H1 (cell line): ENCODE data around the gene SLC25A11. TPM values are rescaled to one million over a fixed set of nuclear protein-coding genes. Genes with fewer than 3 reads are reported as not detected.
"Not testable (repeated sequence)": the region's sequence is repeated elsewhere in the genome, so short reads cannot be mapped to it uniquely, and the experiment has no call there.

ENCODE experiments used
- CTCF ChIA-PET: fragments of 300-600 bp; sonication (Branson Sonifier 250); formaldehyde crosslinking; loops from one replicate; lab custom pipeline; 2021; ENCODE audit not compliant: partially characterized antibody; lab: Charles Lee
- POLR2A ChIA-PET: fragments of 300-600 bp; sonication (Branson Sonifier 250); formaldehyde crosslinking; loops from one replicate; lab custom pipeline; 2021; ENCODE audit warnings: inconsistent platforms; ENCODE audit not compliant: partially characterized antibody; lab: Charles Lee
- DNase-seq, 2 experiments: peaks; one replicate each; pipeline versions ENCODE4 v3.0.0 to v3.0.0-alpha.2; 2010 to 2022; ENCODE audit warnings: low spot score in 2 of 2, low read depth in 1 of 2, mixed read lengths in 1 of 2
- FAIRE-seq: peaks from 2 replicates; lab custom pipeline; 2011; peaks lifted over from hg19 to GRCh38; lab: Jason Lieb, UNC
- H2AFZ ChIP-seq: 2 replicates; pipeline ENCODE4 v1.8.1; 2012; ENCODE audit warnings: low read length, inconsistent platforms
- H2AK5ac ChIP-seq: 2 replicates; pipeline ENCODE4 v1.6.1; 2013; ENCODE audit warnings: low read depth, low read length
- H2BK120ac ChIP-seq: replicated peaks from 2 replicates; pipeline ENCODE3; 2013; ENCODE audit warnings: low read depth, low read length, inconsistent platforms
- H2BK12ac ChIP-seq: 2 replicates; pipeline ENCODE4 v1.6.1; 2013; ENCODE audit warnings: low read depth, low read length
- H2BK15ac ChIP-seq: 2 replicates; pipeline ENCODE4 v1.6.1; 2013; ENCODE audit warnings: low read length
- H2BK20ac ChIP-seq: 2 replicates; pipeline ENCODE4 v1.6.1; 2013; ENCODE audit warnings: low read length
- H2BK5ac ChIP-seq: 2 replicates; pipeline ENCODE4 v1.6.1; 2013; ENCODE audit warnings: low read depth, low read length
- H3K14ac ChIP-seq: 2 replicates; pipeline ENCODE4 v1.6.1; 2013; ENCODE audit warnings: inconsistent platforms; ENCODE audit not compliant: insufficient read length
- H3K18ac ChIP-seq: 2 replicates; pipeline ENCODE4 v1.6.1; 2013; ENCODE audit warnings: low read length; ENCODE audit errors: extremely low read depth
- H3K23ac ChIP-seq: 2 replicates; pipeline ENCODE4 v1.6.1; 2013; ENCODE audit warnings: inconsistent platforms; ENCODE audit not compliant: insufficient read length
- H3K23me2 ChIP-seq: 2 replicates; pipeline ENCODE4 v1.6.1; 2013; ENCODE audit warnings: low read depth, low read length
- H3K27ac ChIP-seq: 2 replicates; pipeline ENCODE4 v1.6.1; 2011; ENCODE audit warnings: low read depth, low read length, inconsistent platforms
- H3K27me3 ChIP-seq, 4 experiments: replicated peaks in 1 of 4; 1 replicate in 1 of 4; 2 replicates in 3 of 4; pipeline versions ENCODE4 v1.6.1 to v1.8.1; 2011 to 2013; ENCODE audit warnings: low read length in 3 of 4, mild to moderate bottlenecking in 3 of 4, inconsistent platforms in 2 of 4, mixed read lengths in 2 of 4, moderate library complexity in 1 of 4; ENCODE audit not compliant: control insufficient read depth in 3 of 4, insufficient read depth in 3 of 4; ENCODE audit errors: extremely low read depth in 1 of 4
- H3K36me3 ChIP-seq, 4 experiments: 2 replicates each; pipeline versions ENCODE4 v1.6.1 to v1.8.1; 2011 to 2013; ENCODE audit warnings: mild to moderate bottlenecking in 4 of 4, low read length in 3 of 4, moderate library complexity in 2 of 4, control low read depth in 1 of 4, inconsistent platforms in 1 of 4; ENCODE audit not compliant: insufficient read depth in 4 of 4, control insufficient read depth in 2 of 4
- H3K4ac ChIP-seq: replicated peaks from 2 replicates; pipeline ENCODE3; 2013; ENCODE audit warnings: low read length, low read depth, mixed read lengths, inconsistent platforms; ENCODE audit not compliant: insufficient read length
- H3K4me1 ChIP-seq, 4 experiments: replicated peaks in 1 of 4; 1 replicate in 1 of 4; 2 replicates in 3 of 4; pipeline versions ENCODE4 v1.6.1 to v1.8.1; 2011 to 2013; ENCODE audit warnings: low read length in 3 of 4, inconsistent platforms in 2 of 4, mixed read lengths in 1 of 4; ENCODE audit not compliant: insufficient read depth in 4 of 4, control insufficient read depth in 3 of 4
- H3K4me2 ChIP-seq, 2 experiments: 2 replicates each; pipeline versions ENCODE4 v1.6.1 to v1.8.1; 2011 to 2013; ENCODE audit warnings: low read depth in 2 of 2, low read length in 2 of 2, control low read depth in 1 of 2, inconsistent platforms in 1 of 2, mild to moderate bottlenecking in 1 of 2; ENCODE audit not compliant: insufficient read depth in 1 of 2
- H3K4me3 ChIP-seq, 4 experiments: fragments of 200-600, 300-600 bp in 1 of 4; sonication (generic), shearing (Covaris generic), sonication (Bioruptor Twin) in 1 of 4; 2 replicates each; pipeline versions ENCODE4 v1.5.1 to v1.8.1; 2011 to 2016; ENCODE audit warnings: low read length in 4 of 4, low read depth in 3 of 4, control low read depth in 2 of 4, inconsistent platforms in 2 of 4, mild to moderate bottlenecking in 2 of 4, mixed read lengths in 1 of 4, moderate library complexity in 1 of 4; ENCODE audit not compliant: insufficient read depth in 2 of 4; ENCODE audit errors: extremely low read depth in 1 of 4
- H3K56ac ChIP-seq: replicated peaks from 2 replicates; pipeline ENCODE3; 2013; ENCODE audit warnings: low read depth, mild to moderate bottlenecking, mixed read lengths, low read length, inconsistent platforms; ENCODE audit not compliant: insufficient read length
- H3K79me1 ChIP-seq: 2 replicates; pipeline ENCODE4 v1.6.1; 2013; ENCODE audit warnings: low read depth, low read length, control low read depth
- H3K79me2 ChIP-seq, 2 experiments: 2 replicates each; pipeline versions ENCODE4 v1.6.1 to v1.8.1; 2012 to 2013; ENCODE audit warnings: low read length in 2 of 2, mild to moderate bottlenecking in 2 of 2, inconsistent platforms in 1 of 2; ENCODE audit not compliant: insufficient read depth in 2 of 2, control insufficient read depth in 1 of 2
- H3K9ac ChIP-seq, 4 experiments: replicated peaks in 1 of 4; 1 replicate in 1 of 4; 2 replicates in 3 of 4; pipeline versions ENCODE4 v1.6.1 to v1.8.1; 2011 to 2013; ENCODE audit warnings: low read depth in 3 of 4, low read length in 3 of 4, control low read depth in 2 of 4, mild to moderate bottlenecking in 2 of 4, moderate library complexity in 2 of 4, inconsistent platforms in 1 of 4; ENCODE audit errors: extremely low read depth in 1 of 4
- H3K9me3 ChIP-seq, 2 experiments: 2 replicates each; pipeline versions ENCODE4 v1.6.1 to v1.8.1; 2012 to 2013; ENCODE audit warnings: mild to moderate bottlenecking in 2 of 2, moderate library complexity in 2 of 2, control low read depth in 1 of 2, inconsistent platforms in 1 of 2, low read depth in 1 of 2, low read length in 1 of 2, mixed read lengths in 1 of 2; ENCODE audit not compliant: insufficient read depth in 2 of 2
- H4K20me1 ChIP-seq, 2 experiments: replicated peaks in 1 of 2; 2 replicates each; pipeline versions ENCODE3 to v1.8.1; 2011 to 2013; ENCODE audit warnings: inconsistent platforms in 2 of 2, low read length in 2 of 2, mild to moderate bottlenecking in 1 of 2; ENCODE audit not compliant: insufficient read depth in 2 of 2, control insufficient read depth in 1 of 2
- H4K5ac ChIP-seq: 2 replicates; pipeline ENCODE4 v1.6.1; 2013; ENCODE audit warnings: low read length, low read depth, mixed read lengths, inconsistent platforms; ENCODE audit not compliant: insufficient read length
- H4K8ac ChIP-seq: 2 replicates; pipeline ENCODE4 v1.8.0; 2013; ENCODE audit warnings: mild to moderate bottlenecking, moderate library complexity, low read length, inconsistent platforms; ENCODE audit not compliant: insufficient read depth; ENCODE audit errors: extremely low read depth
- H4K91ac ChIP-seq: replicated peaks from 2 replicates; pipeline ENCODE3; 2013; ENCODE audit warnings: low read length, mixed read lengths, inconsistent platforms; ENCODE audit not compliant: insufficient read length
- WGBS, 2 experiments: shearing (Covaris generic) in 1 of 2; methylation state at CpG; one replicate each; pipeline versions ENCODE4 v1.1.6 to v1.1.7; 2013 to 2015; ENCODE audit warnings: low lambda C conversion rate in 2 of 2, mixed read lengths in 2 of 2, inconsistent platforms in 1 of 2, low coverage in 1 of 2, missing lambda C conversion rate in 1 of 2; ENCODE audit not compliant: insufficient replicate concordance in 2 of 2, insufficient coverage in 1 of 2, insufficient read length in 1 of 2; ENCODE audit errors: extremely low coverage in 1 of 2, missing lambda C conversion rate in 1 of 2; 5-methylcytosine and 5-hydroxymethylcytosine counted together
- polyA plus RNA-seq, 7 experiments: library from polyadenylated mRNA; depleted of rRNA in 3 of 7; stranded (reverse) in 5 of 7; unstranded in 2 of 7; fragments of >200 nt in 5 of 7; fragments of 200-250 nt in 2 of 7; gene quantifications; 1 replicate in 5 of 7; 2 replicates in 1 of 7; 4 replicates in 1 of 7; pipeline versions ENCODE4 v1.2.1 to v1.2.3, GENCODE V29; 2011 to 2013; ENCODE audit warnings: missing spikeins in 2 of 7, mixed read lengths in 2 of 7
- total RNA-seq: library from RNA; stranded (reverse); fragmentation: NEBNext Ultra II Directional; extraction: Animal tissue kit (Norgen Biotek cat#: 25700); gene quantifications from 2 replicates; pipeline ENCODE4 v1.2.1, GENCODE V29; 2021

The SLC25A11 gene
- total and polyA plus RNA-seq, 2 of the 8 experiments (the other 6 are each of a cell fraction or from before 2014, with no cell fraction given), result 55.9 to 97.0 TPM

DNA sequence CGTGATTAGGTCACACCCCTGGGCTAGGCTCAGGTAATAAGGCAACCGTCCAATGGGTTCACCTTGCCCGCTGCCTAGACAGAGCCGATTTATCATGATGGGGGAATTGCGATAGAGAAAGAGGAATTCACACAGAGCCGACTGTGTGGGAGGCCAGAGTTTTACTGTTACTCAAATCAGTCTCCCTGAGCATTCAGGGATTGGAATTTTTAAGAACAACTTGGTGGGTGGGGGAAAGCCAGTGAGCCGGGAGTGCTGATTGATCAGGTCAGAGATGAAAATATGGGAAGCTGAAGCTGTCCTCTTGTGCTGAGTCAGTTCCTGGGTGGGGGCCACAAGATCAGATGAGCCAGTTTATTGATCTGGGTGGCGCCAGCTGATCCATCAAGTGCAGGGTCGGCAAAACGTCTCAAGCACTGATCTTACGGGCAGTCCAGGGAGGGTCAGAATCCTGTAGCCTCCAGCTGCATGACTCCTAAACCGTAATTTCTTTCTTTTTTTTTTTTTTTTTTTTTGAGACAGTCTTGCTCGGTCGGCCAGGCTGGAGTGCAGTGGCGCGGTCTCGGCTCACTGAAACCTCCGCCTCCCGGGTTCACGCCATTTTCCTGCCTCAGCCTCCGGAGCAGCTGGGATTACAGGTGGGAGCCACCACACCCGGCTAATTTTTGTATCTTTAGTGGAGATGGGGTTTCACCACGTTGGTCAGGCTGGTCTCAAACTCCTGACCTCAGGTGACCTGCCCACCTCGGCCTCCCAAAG is 13.1 kb downstream of the SLC25A11 start:
- not testable (repeated sequence) for H2BK120ac ChIP-seq, H3K9me3 ChIP-seq, H2AFZ ChIP-seq, H3K4me2 ChIP-seq, H3K9ac ChIP-seq, FAIRE-seq, H3K56ac ChIP-seq, H3K23ac ChIP-seq, H4K91ac ChIP-seq, H3K4ac ChIP-seq, H3K4me1 ChIP-seq, H3K18ac ChIP-seq, H3K4me3 ChIP-seq, H4K8ac ChIP-seq, H3K14ac ChIP-seq, H4K5ac ChIP-seq, H2AK5ac ChIP-seq, H2BK5ac ChIP-seq, H3K27me3 ChIP-seq, H2BK15ac ChIP-seq, H3K79me2 ChIP-seq, H4K20me1 ChIP-seq, H2BK20ac ChIP-seq, H3K27ac ChIP-seq, H3K79me1 ChIP-seq, H3K23me2 ChIP-seq, H2BK12ac ChIP-seq, H3K36me3 ChIP-seq, DNase-seq
- POLR2A ChIA-PET, result interaction anchor here (0.6 to 7.3 kb wide), 11 partner anchors 8 to 180 kb away, joined by 3 to 60 read pairs (median 3); partner anchors contain the start of genes RNF167 and SLC25A11
- 84% methylated on average over 19 of the region's 24 CpGs; no CpG with 5 or more reads in 1 of the 2 experiments for WGBS, 2 experiments
- CTCF ChIA-PET, result interaction anchor here (0.9 kb wide), 1 partner anchor 17 kb away, joined by 4 read pairs; no protein-coding TSS in a partner anchor
